ENCODE measurements around the gene PABPC1L2A. TPM values are rescaled to one million over a fixed set of nuclear protein-coding genes. Genes with fewer than 3 reads are reported as not detected.
"Not testable (repeated sequence)": the region's sequence is repeated elsewhere in the genome, so short reads cannot be mapped to it uniquely, and the experiment has no call there.

The PABPC1L2A gene
- total RNA-seq, 1 donor from 2014 or later = not detected

DNA sequence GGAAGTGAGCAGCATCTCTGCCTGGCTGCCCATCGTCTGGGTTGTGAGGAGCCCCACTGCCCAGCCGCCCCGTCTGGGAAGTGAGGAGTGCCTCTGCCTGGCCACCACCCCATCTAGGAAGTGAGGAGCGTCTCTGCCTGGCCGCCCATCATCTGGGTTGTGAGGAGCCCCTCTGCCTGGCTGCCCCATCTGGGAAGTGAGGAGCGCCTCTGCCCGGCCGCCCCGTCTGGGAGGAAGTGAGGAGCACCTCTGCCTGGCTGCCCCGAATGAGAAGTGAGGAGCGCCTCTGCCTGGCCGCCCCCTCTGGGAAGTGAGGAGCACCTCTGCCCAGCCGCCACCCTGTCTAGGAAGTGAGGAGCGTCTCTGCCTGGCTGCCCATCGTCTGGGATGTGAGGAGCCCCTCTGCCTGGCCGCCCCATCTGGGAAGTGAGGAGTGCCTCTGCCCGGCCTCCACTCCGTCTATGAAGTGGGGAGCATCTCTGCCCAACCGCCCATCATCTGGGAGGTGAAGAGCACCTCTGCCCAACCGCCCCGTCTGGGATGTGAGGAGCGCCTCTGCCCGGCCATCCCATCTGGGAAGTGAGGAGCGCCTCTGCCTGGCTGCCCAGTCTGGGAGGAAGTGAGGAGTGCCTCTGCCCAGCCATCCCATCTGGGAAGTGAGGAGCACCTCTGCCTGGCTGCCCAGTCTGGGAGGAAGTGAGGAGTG lies 11.4 kb downstream of the PABPC1L2A start:
- not testable (repeated sequence) for H3K4me1 ChIP-seq (ENCODE audit: control insufficient read depth in 3 of 3, insufficient read depth in 3 of 3, low read length in 3 of 3); H3K36me3 ChIP-seq (ENCODE audit: control insufficient read depth in 3 of 3, insufficient read depth in 3 of 3, low read length in 3 of 3); H3K27ac ChIP-seq (ENCODE audit: low read depth, low read length); H3K27me3 ChIP-seq (ENCODE audit: control insufficient read depth in 3 of 3, insufficient read depth in 3 of 3, low read length in 3 of 3); H3K9me3 ChIP-seq (ENCODE audit: control insufficient read depth in 3 of 3, low read length in 3 of 3); H3K9ac ChIP-seq (ENCODE audit: low read depth in 1 of 3, low read length in 3 of 3); H3K4me3 ChIP-seq (ENCODE audit: low read length in 3 of 3)

DNA sequence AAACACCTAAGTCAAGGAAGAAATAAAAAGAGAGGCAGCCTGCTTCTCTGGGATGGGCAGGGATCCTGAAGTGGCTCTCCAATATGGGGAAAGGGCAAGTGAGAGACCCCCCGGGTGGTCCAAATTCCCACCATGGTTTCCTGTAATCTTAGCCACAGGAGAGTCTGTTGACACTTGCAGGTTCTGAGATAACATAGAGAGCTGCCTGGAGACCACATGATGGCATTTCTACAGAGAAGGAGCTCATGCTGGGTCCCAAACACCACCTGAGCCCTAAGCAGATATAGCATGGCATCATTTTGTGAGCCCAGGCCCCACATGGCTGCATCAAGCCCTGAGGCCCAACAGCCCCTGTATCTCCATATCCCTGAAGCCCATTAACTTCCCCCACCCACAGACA lies 50.4 kb downstream of the PABPC1L2A start:
- H3K36me3 ChIP-seq (ENCODE audit: control insufficient read depth in 3 of 3, insufficient read depth in 3 of 3, low read length in 3 of 3) = no peaks in the 10 kb centered on the region
- no peak overlapping the region for H3K4me3 ChIP-seq (ENCODE audit: low read length in 3 of 3)
- H3K27me3 ChIP-seq (ENCODE audit: control insufficient read depth in 3 of 3, insufficient read depth in 3 of 3, low read length in 3 of 3) = peaks cover 0 to 4% (median 0%) of the 10 kb centered on the region in 3 donors
- H3K9ac ChIP-seq (ENCODE audit: low read depth in 1 of 3, low read length in 3 of 3) = no peak overlapping the region
- no peak overlapping the region for H3K27ac ChIP-seq (ENCODE audit: low read depth, low read length)
- H3K4me1 ChIP-seq (ENCODE audit: control insufficient read depth in 3 of 3, insufficient read depth in 3 of 3, low read length in 3 of 3) = no peaks in the 10 kb centered on the region
- peaks cover 0 to 3% (median 0%) of the 10 kb centered on the region in 3 donors for H3K9me3 ChIP-seq (ENCODE audit: control insufficient read depth in 3 of 3, low read length in 3 of 3)

Other genes starting within 250 kb of the PABPC1L2A start
- not detected for gene FAM236C, start 166.9 kb downstream of the PABPC1L2A start, total RNA-seq
- gene FAM236A, start 141.3 kb downstream of the PABPC1L2A start, total RNA-seq = not detected
- not detected for gene DMRTC1, start 135.7 kb downstream of the PABPC1L2A start, total RNA-seq
- gene PABPC1L2B, start 76.6 kb downstream of the PABPC1L2A start, total RNA-seq = not detected
- 0.52 TPM for gene NAP1L2, start 135.3 kb upstream of the PABPC1L2A start, total RNA-seq

All from skeletal muscle tissue (tissue), 4 donors.